Measurements from ENCODE around the gene AFF3. TPM values are rescaled to one million over a fixed set of nuclear protein-coding genes. Genes with fewer than 3 reads are reported as not detected.

AFF3 gene
- total and polyA plus RNA-seq, 10 of the 15 experiments (the other 5 are each of a cell fraction or from before 2014, with no cell fraction given), result 0.26 to 5.5 (median 3.0) TPM

DNA sequence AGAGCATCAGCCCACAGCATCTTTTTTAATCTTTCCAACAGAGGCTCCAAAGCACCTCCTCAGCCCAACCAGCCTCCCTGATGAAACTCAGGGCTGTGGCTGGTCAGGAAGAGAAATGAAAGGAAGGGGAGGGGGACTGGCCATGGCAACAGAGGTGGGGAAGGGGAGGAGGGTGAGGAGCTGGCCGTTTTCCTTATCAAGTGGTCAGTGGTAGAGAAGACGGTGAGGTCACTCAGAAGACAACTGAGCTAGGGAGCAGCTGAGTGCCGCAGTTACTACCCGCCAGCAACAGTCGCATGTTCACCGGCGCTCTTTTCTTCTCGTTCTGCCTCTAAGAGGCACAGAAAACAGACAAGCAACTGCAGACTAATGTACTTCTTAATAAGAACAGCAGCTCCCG lies 97.4 kb downstream of the AFF3 start:
- Histone ChIP-seq H3K9me3 (replicated peaks; ENCODE audit: control insufficient read depth, insufficient read depth, low read length) (no peaks in the 10 kb centered on the region), H3K36me3 (ENCODE audit: control insufficient read depth in 2 of 2, insufficient read depth in 2 of 2, low read length in 1 of 2) (no peaks in the 10 kb centered on the region), H3K27ac (ENCODE audit: control insufficient read depth, insufficient read depth) (no peak overlapping the region), H4K20me1 (ENCODE audit: control insufficient read depth, insufficient read depth) (0 out of 2 replicates have a peak, but pooled peaks cover 3% of the 10 kb centered on the region), H3K4me1 (ENCODE audit: control insufficient read depth, insufficient read depth, low read length) (peaks cover 3% of the 10 kb centered on the region; the same call in 1 of the 2 replicates), H3K4me3 (no peak overlapping the region), H3K9ac (ENCODE audit: control insufficient read depth, insufficient read depth, low read length) (no peak overlapping the region), H2AFZ (ENCODE audit: control insufficient read depth, low read depth, low read length) (no peak overlapping the region), H3K27me3 (replicated peaks in 1 of 2; ENCODE audit: control insufficient read depth in 2 of 2, insufficient read depth in 2 of 2, low read length in 1 of 2) (no peaks in the 10 kb centered on the region; a peak in 2 of 4 replicates), H3K79me2 (ENCODE audit: control insufficient read depth, insufficient read depth, low read length) (no peaks in the 10 kb centered on the region), H3K4me2 (ENCODE audit: control insufficient read depth, insufficient read depth) (no peak overlapping the region)
- no TSS peak for BruUV-seq (replicated peaks)
- ChIA-PET POLR2A (no interaction called here), RAD21 (ENCODE audit: unreplicated experiment) (no interaction called here), CTCF (no interaction called here), SMC1A (ENCODE audit: uncharacterized antibody, unreplicated experiment) (no interaction called here)
- DNase-seq (ENCODE audit: low read depth, low spot score) (no peak), ATAC-seq (no peak), FAIRE-seq (no peak)
- intact Hi-C loops (cut with micrococcal nuclease; ENCODE audit: unreplicated experiment) (no loop called here), in situ Hi-C loops (cut with MboI) (no loop called here)
- 74% methylated on average over 9 of the region's 9 CpGs for whole genome bisulfite sequencing (ENCODE audit: insufficient coverage, insufficient replicate concordance, low lambda C conversion rate, missing lambda C conversion rate)
- no peak for TF ChIP-seq TBL1XR1 (IDR thresholded peaks at IDR 0.05; ENCODE audit: low read depth, low read length)
- no peak for TF ChIP-seq SP1 (IDR thresholded peaks at IDR 0.05; ENCODE audit: low read depth, low read length)
- TF ChIP-seq, protein P1, sequence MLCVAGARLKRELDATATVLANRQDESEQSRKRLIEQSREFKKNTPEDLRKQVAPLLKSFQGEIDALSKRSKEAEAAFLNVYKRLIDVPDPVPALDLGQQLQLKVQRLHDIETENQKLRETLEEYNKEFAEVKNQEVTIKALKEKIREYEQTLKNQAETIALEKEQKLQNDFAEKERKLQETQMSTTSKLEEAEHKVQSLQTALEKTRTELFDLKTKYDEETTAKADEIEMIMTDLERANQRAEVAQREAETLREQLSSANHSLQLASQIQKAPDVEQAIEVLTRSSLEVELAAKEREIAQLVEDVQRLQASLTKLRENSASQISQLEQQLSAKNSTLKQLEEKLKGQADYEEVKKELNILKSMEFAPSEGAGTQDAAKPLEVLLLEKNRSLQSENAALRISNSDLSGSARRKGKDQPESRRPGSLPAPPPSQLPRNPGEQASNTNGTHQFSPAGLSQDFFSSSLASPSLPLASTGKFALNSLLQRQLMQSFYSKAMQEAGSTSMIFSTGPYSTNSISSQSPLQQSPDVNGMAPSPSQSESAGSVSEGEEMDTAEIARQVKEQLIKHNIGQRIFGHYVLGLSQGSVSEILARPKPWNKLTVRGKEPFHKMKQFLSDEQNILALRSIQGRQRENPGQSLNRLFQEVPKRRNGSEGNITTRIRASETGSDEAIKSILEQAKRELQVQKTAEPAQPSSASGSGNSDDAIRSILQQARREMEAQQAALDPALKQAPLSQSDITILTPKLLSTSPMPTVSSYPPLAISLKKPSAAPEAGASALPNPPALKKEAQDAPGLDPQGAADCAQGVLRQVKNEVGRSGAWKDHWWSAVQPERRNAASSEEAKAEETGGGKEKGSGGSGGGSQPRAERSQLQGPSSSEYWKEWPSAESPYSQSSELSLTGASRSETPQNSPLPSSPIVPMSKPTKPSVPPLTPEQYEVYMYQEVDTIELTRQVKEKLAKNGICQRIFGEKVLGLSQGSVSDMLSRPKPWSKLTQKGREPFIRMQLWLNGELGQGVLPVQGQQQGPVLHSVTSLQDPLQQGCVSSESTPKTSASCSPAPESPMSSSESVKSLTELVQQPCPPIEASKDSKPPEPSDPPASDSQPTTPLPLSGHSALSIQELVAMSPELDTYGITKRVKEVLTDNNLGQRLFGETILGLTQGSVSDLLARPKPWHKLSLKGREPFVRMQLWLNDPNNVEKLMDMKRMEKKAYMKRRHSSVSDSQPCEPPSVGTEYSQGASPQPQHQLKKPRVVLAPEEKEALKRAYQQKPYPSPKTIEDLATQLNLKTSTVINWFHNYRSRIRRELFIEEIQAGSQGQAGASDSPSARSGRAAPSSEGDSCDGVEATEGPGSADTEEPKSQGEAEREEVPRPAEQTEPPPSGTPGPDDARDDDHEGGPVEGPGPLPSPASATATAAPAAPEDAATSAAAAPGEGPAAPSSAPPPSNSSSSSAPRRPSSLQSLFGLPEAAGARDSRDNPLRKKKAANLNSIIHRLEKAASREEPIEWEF (IDR thresholded peaks at IDR 0.05; ENCODE audit: insufficient replicate concordance, low read depth, low read length), result no peak
- TF ChIP-seq EP300 (IDR thresholded peaks at IDR 0.05; ENCODE audit: borderline replicate concordance in 1 of 2, control insufficient read depth in 1 of 2, low read depth in 2 of 2, low read length in 2 of 2), result no peak
- TF ChIP-seq, protein P2, sequence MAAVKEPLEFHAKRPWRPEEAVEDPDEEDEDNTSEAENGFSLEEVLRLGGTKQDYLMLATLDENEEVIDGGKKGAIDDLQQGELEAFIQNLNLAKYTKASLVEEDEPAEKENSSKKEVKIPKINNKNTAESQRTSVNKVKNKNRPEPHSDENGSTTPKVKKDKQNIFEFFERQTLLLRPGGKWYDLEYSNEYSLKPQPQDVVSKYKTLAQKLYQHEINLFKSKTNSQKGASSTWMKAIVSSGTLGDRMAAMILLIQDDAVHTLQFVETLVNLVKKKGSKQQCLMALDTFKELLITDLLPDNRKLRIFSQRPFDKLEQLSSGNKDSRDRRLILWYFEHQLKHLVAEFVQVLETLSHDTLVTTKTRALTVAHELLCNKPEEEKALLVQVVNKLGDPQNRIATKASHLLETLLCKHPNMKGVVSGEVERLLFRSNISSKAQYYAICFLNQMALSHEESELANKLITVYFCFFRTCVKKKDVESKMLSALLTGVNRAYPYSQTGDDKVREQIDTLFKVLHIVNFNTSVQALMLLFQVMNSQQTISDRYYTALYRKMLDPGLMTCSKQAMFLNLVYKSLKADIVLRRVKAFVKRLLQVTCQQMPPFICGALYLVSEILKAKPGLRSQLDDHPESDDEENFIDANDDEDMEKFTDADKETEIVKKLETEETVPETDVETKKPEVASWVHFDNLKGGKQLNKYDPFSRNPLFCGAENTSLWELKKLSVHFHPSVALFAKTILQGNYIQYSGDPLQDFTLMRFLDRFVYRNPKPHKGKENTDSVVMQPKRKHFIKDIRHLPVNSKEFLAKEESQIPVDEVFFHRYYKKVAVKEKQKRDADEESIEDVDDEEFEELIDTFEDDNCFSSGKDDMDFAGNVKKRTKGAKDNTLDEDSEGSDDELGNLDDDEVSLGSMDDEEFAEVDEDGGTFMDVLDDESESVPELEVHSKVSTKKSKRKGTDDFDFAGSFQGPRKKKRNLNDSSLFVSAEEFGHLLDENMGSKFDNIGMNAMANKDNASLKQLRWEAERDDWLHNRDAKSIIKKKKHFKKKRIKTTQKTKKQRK (IDR thresholded peaks at IDR 0.05; ENCODE audit: low read depth, low read length), result no peak
- no peak for TF ChIP-seq RFX5 (IDR thresholded peaks at IDR 0.05; ENCODE audit: low read depth, low read length)
- TF ChIP-seq, protein P3, sequence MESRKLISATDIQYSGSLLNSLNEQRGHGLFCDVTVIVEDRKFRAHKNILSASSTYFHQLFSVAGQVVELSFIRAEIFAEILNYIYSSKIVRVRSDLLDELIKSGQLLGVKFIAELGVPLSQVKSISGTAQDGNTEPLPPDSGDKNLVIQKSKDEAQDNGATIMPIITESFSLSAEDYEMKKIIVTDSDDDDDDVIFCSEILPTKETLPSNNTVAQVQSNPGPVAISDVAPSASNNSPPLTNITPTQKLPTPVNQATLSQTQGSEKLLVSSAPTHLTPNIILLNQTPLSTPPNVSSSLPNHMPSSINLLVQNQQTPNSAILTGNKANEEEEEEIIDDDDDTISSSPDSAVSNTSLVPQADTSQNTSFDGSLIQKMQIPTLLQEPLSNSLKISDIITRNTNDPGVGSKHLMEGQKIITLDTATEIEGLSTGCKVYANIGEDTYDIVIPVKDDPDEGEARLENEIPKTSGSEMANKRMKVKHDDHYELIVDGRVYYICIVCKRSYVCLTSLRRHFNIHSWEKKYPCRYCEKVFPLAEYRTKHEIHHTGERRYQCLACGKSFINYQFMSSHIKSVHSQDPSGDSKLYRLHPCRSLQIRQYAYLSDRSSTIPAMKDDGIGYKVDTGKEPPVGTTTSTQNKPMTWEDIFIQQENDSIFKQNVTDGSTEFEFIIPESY (IDR thresholded peaks at IDR 0.05), result no peak
- TF ChIP-seq SMARCA5 (IDR thresholded peaks at IDR 0.05), result no peak
- no peak for TF ChIP-seq NR2F1 (conservative IDR thresholded peaks at IDR 0.05)
- TF ChIP-seq BRCA1 (IDR thresholded peaks at IDR 0.05; ENCODE audit: low read depth, low read length), result no peak
- TF ChIP-seq ASH2L (IDR thresholded peaks at IDR 0.05; ENCODE audit: borderline replicate concordance, low read depth), result no peak

Data from GM12878 (cell line).